ENCODE results near the gene IL27RA. TPM values are rescaled to one million over a fixed set of nuclear protein-coding genes. Genes with fewer than 3 reads are reported as not detected.

Gene IL27RA
- total RNA-seq, 1 experiment from 2014 or later = 2.7 TPM

DNA sequence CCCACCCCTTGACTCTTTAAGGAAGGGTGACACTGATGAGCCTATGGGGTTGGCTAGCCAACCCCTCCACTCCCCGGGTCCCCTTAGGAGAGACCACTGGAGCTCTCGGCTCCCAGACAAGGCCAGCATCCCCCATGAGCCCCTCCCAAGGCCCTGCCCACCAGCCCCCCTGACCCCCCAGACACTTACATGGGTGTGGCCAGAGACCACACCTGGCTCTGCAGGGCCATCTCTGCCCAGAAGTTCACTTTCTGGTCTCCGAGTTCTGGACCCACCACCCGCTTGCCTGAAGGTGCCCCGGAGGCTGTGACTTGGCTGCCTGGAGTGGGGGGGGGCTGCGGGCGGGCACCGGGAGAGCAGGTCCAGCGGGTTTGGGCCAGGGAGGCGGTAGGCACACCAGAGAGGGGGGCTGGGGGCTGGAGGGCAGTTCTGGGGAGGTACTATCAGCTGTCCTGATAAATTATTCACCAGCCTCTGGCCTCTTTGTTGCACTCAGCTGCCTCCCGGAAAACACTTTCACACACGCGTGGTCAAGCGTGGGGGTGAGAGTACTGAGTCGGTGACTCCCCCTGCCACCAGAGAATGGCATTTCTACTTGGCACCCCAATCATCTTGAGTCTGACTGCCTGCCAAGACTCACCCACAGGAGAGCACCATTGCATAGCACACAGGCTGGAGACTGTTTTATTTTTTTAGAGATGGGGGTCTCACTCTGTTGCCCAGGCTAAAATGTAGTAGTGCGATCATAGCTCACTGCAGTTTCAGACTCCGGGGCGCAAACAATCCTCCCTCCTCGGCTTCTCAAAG, 30.4 kb downstream of the IL27RA start, which contains the start of gene PALM3:
Gene PALM3, minus strand, starts transcription at position 326 of the 807 bp plus-strand sequence. Its CDS starts 96 bp downstream, at position 230.
- Mint-ChIP-seq H3K27ac (ENCODE audit: low read depth, unreplicated experiment) (no peak within 1 kb of the TSS), H3K9me3 (ENCODE audit: unreplicated experiment) (no peaks in the 10 kb centered on the region), H3K4me1 (ENCODE audit: insufficient read depth, unreplicated experiment) (peaks cover 13% of the 10 kb centered on the region), H3K36me3 (ENCODE audit: insufficient read depth, unreplicated experiment) (peaks cover 4% of the 10 kb centered on the region), H3K27me3 (ENCODE audit: insufficient read depth, unreplicated experiment) (peaks cover 23% of the 10 kb centered on the region), H3K4me3 (ENCODE audit: unreplicated experiment) (no peak within 1 kb of the TSS)
- TF ChIP-seq, protein P1, sequence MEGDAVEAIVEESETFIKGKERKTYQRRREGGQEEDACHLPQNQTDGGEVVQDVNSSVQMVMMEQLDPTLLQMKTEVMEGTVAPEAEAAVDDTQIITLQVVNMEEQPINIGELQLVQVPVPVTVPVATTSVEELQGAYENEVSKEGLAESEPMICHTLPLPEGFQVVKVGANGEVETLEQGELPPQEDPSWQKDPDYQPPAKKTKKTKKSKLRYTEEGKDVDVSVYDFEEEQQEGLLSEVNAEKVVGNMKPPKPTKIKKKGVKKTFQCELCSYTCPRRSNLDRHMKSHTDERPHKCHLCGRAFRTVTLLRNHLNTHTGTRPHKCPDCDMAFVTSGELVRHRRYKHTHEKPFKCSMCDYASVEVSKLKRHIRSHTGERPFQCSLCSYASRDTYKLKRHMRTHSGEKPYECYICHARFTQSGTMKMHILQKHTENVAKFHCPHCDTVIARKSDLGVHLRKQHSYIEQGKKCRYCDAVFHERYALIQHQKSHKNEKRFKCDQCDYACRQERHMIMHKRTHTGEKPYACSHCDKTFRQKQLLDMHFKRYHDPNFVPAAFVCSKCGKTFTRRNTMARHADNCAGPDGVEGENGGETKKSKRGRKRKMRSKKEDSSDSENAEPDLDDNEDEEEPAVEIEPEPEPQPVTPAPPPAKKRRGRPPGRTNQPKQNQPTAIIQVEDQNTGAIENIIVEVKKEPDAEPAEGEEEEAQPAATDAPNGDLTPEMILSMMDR (IDR thresholded peaks at IDR 0.05; ENCODE audit: unreplicated experiment) = no peak
- intact Hi-C loops (cut with micrococcal nuclease) = no loop called here
- POLR2A ChIA-PET = interaction anchor here (0.6 kb wide), 1 partner anchor 14 kb away, joined by 3 read pairs; no protein-coding TSS in a partner anchor
- BruUV-seq (replicated peaks) = no TSS peak
- no peak for DNase-seq (ENCODE audit: unreplicated experiment)
- CTCF ChIA-PET = interaction anchor here (0.5 to 1.3 kb wide), 6 partner anchors 9 to 44 kb away, joined by 3 to 8 read pairs (median 3); no protein-coding TSS in a partner anchor

DNA sequence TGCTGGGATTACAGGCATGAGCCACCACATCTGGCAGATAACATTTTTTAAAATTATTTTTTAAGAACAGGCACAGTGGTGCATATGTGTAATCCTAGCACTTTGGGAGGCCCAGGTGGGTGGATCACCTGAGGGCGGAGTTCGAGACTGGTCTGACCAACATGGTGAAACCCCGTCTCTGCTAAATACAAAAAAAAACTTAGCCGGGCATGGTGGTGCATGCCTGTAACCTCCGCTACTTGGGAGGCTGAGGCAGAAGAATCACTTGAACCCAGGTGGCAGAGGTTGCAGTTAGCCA, 30.9 kb downstream of the IL27RA start:
- Mint-ChIP-seq H3K4me1 (ENCODE audit: insufficient read depth, unreplicated experiment) (peaks cover 13% of the 10 kb centered on the region), H3K9me3 (ENCODE audit: unreplicated experiment) (no peaks in the 10 kb centered on the region), H3K27me3 (ENCODE audit: insufficient read depth, unreplicated experiment) (peaks cover 23% of the 10 kb centered on the region), H3K36me3 (ENCODE audit: insufficient read depth, unreplicated experiment) (peaks cover 4% of the 10 kb centered on the region), H3K27ac (ENCODE audit: low read depth, unreplicated experiment) (no peak overlapping the region), H3K4me3 (ENCODE audit: unreplicated experiment) (no peak overlapping the region)
- intact Hi-C loops (cut with micrococcal nuclease) = no loop called here
- ChIA-PET CTCF (interaction anchor here (1.0 to 1.3 kb wide), 2 partner anchors 15 to 20 kb away, joined by 3 to 8 read pairs; no protein-coding TSS in a partner anchor), POLR2A (no interaction called here)
- DNase-seq (ENCODE audit: unreplicated experiment) = no peak
- no TSS peak for BruUV-seq (replicated peaks)
- TF ChIP-seq, protein P1 (IDR thresholded peaks at IDR 0.05; ENCODE audit: unreplicated experiment) = no peak

DNA sequence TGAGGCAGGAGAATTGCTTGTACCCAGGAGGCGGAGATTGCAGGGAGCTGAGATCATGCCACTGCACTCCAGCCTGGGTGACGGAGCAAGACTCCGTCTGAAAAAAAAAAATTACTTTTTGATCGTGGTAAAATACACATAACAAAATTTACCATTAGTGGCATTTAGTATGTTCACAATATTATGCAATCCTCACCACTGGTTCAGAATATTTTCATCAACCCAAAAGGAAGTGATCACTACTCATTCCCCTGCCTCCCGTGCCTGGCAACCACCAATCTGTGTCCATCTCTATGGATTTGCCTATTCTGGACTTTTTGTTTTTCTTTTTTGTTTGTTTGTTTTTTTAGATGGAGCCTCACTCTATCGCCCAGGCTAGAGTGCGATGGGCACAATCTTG, 31.5 kb downstream of the IL27RA start:
- intact Hi-C loops (cut with micrococcal nuclease) = no loop called here
- BruUV-seq (replicated peaks) = no TSS peak
- CTCF ChIA-PET = interaction anchor here (1.1 to 1.3 kb wide), 2 partner anchors 15 to 20 kb away, joined by 3 to 8 read pairs; no protein-coding TSS in a partner anchor
- Mint-ChIP-seq H3K4me3 (ENCODE audit: unreplicated experiment) (no peak overlapping the region), H3K9me3 (ENCODE audit: unreplicated experiment) (no peaks in the 10 kb centered on the region), H3K27ac (ENCODE audit: low read depth, unreplicated experiment) (no peak overlapping the region), H3K36me3 (ENCODE audit: insufficient read depth, unreplicated experiment) (peaks cover 4% of the 10 kb centered on the region), H3K4me1 (ENCODE audit: insufficient read depth, unreplicated experiment) (peaks cover 8% of the 10 kb centered on the region), H3K27me3 (ENCODE audit: insufficient read depth, unreplicated experiment) (peaks cover 20% of the 10 kb centered on the region)
- TF ChIP-seq, protein P1 (IDR thresholded peaks at IDR 0.05; ENCODE audit: unreplicated experiment) = no peak
- POLR2A ChIA-PET = interaction anchor here (0.7 kb wide), 1 partner anchor 1125 kb away, joined by 3 read pairs; no protein-coding TSS in a partner anchor
- no peak for DNase-seq (ENCODE audit: unreplicated experiment)

DNA sequence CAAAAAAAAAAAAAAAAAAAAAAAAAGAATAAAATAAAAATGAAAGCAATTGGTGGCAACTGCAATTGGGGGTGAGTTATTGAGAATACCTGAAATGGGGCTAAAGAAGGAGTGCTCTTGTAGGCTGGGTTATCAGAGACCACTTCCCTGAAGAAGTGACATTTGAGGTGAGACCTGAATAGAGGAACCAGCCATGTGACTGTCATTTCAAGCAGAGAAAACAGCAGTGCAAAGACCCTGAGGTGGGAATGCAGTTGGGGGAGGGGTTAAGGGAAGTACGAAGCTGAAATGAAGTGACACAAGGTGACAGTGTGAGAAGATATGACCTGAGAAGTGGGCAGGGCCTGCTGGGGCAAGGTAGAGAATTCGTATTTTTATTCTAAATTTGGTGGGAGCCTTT, 34.6 kb downstream of the IL27RA start:
- H3K9me3 Mint-ChIP-seq (ENCODE audit: unreplicated experiment) = no peaks in the 10 kb centered on the region
- no peaks in the 10 kb centered on the region for H3K27me3 Mint-ChIP-seq (ENCODE audit: insufficient read depth, unreplicated experiment)
- no peaks in the 10 kb centered on the region for H3K4me1 Mint-ChIP-seq (ENCODE audit: insufficient read depth, unreplicated experiment)
- ChIA-PET CTCF (no interaction called here), POLR2A (no interaction called here)
- H3K27ac Mint-ChIP-seq (ENCODE audit: low read depth, unreplicated experiment) = no peak overlapping the region
- H3K36me3 Mint-ChIP-seq (ENCODE audit: insufficient read depth, unreplicated experiment) = no peaks in the 10 kb centered on the region
- TF ChIP-seq, protein P1 (IDR thresholded peaks at IDR 0.05; ENCODE audit: unreplicated experiment) = no peak
- BruUV-seq (replicated peaks) = no TSS peak
- no peak overlapping the region for H3K4me3 Mint-ChIP-seq (ENCODE audit: unreplicated experiment)
- DNase-seq (ENCODE audit: unreplicated experiment) = no peak
- intact Hi-C loops (cut with micrococcal nuclease) = no loop called here
